GM21423 (cell line): Measurements from ENCODE around the gene TMEM178A.
"Not testable (repeated sequence)": the region's sequence is repeated elsewhere in the genome, so short reads cannot be mapped to it uniquely, and the experiment has no call there.

Source experiments
- ATAC-seq: cut with Tn5 transposase; IDR thresholded peaks from one replicate; pipeline ENCODE4 v1.9.1; 2021; ENCODE audit warnings: mild to moderate bottlenecking, moderate library complexity; ENCODE audit not compliant: unreplicated experiment

Gene TMEM178A

DNA sequence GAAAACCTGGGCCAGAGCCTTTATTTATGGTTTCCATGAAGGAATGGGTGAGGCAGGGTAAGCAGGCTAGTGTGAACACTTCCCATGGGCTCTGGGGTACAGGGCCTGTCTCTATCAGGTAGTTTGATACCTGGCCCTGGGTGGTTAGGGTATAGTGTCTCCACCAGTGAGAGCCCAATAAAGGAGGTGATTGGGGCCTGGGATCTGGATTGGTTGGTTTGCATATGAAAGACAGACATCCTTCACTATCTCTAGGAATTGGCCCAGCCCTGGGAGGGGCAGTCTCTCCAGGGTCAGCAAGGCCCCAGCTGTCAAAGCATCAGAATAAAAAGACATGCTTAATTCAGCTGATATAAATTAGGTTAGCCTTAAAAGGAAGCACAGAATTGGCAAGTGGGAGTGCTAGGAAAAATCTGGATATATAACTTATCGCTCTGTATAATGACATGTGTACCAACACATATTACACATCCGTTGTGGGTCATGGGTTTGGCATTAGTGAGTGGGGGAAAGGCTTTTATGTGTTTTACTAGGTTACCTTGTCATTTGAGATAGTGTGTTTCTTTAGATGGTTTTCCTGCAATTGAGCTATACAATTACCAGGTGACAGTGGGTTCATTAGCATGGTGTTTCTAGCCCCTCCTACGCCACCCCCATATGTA lies 18.5 kb upstream of the TMEM178A start:
- ATAC-seq, result no peak

- ATAC-seq, result no peak
Measured at GRCh38 chr2:39648580-39648979, 17.1 kb upstream of the TMEM178A start.

DNA sequence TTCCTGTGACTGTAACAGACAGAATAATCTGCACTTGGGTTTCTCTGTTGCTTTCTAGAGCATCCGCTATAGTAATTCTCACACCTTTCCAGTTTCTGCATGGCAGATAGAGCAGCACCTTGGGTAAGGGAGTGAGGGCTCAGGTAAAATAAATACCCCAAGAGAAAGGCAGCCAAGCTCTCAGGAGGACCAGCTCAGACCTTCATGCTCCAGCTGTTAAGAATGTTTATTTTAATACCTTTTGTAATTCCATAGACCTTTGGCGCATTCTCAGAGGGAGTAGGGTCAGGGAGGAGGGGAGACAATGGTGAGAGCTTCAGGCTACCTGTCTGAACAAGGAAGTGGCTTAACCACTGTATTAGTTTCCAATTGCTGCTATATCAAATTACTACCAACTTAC lies 16.2 kb upstream of the TMEM178A start:
- ATAC-seq, result no peak

DNA sequence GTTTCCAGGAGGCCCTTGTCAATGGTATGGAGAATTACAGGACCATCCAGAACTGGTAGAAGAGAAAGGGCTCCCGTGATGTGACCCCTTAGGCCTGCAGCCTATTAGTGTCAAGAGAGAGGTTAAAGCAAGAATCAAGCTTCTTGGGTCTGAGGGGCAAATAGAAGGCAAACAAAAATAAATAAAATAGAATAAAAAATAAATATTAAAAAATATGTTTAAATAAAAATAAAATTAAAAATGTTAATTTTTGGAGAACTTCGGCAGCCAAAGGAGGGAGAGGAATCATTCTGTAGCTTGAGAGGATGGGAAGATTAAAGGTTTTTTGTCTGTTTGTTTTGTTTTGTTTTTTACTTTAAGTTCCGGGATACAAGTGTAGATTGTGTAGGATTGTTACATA lies 15.2 kb upstream of the TMEM178A start:
- no peak for ATAC-seq

GRCh38 chr2:39656215-39656614 lies 9.5 kb upstream of the TMEM178A start:
- not testable (repeated sequence) for ATAC-seq

DNA sequence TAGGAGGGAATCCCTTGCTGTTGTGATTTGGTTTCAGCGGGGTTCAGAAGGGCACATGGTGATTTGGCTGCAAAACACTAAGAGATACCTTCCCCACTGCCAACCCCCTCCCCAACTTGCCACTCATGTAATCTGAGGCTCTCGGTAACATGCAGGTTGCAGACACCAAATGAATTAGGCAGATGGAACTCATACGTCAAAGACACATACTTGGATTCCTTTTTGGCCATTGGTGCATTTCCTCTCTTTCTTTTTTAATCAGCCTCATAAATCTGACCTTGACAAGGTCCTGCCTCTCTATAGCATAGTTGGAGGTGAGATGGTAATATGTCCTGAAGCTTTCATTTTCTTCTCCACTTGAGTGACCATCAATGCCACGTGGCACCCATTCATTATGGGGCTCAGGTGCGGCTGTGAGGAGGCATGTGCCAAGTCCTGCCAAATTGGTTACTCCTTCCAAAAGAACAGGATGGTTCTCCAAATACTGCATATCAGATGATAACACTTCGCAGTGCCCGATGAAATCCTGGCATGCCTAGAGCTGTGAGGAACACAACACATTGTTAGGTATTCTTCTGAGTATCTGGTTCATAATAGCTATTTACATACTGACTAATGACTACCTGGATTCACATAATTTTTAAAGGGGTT lies 8.3 kb upstream of the TMEM178A start:
- no peak for ATAC-seq

DNA sequence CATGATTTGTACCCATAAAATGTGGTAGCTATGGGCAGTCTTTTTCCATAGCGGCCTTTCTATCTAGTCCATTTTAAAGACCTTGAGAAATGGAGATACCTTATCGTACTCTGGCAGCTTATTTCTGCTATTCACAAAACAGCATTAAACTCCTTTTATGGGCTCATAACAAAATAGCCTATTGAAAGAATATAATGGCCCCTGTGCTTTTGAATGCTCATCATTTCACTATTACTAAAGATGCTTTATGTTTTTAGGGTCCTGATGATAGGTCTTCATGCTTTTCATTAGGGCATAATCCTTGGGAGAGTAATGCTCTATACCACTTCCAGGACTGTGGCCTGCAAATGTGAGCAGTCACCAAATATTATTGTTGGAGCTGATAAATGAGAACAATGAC lies 7.3 kb upstream of the TMEM178A start:
- ATAC-seq, result no peak

GRCh38 chr2:39659765-39660611 lies 5.7 kb upstream of the TMEM178A start:
- ATAC-seq, result no peak

GRCh38 chr2:39660612-39661236 lies 5.0 kb upstream of the TMEM178A start:
- ATAC-seq, result no peak

- ATAC-seq, result no peak
Measured at GRCh38 chr2:39661826-39662225, 3.9 kb upstream of the TMEM178A start.

- no peak for ATAC-seq
Measured at GRCh38 chr2:39663187-39663930, 2.4 kb upstream of the TMEM178A start.

- ATAC-seq, result no peak
Measured at GRCh38 chr2:39664232-39664887, 1.4 kb upstream of the TMEM178A start.

GRCh38 chr2:39664888-39665591 lies 677 bp upstream of the TMEM178A start:
- ATAC-seq, result no peak

DNA sequence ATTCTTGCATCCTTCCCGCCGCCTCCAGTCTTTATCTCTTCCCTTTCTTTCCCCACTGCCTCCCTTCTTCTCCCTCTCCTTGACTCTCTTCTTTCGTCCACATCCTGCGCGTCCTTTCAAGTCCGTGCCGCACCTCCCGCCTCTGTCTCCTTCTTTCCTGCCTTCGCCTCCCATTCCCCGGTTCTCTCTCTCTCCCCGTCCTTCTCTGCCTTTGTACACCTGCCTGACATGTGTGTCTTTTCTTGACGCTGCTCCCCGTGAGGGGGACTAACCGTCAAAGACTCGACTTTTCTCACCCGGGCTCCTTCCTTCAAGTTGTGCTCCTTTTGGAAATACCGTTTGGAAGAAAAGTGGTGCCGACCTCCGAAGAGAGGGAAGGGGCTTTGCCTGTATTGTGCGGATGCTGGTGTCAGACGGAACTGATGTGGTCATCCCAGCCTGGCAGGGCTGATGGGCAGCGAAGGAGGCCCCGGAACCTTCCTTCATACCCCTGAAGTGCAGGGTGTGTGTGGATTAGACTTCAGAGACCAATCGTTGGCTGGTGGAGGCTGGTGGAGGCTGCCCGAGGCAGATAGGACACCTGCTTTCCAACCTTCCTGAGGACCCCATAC lies 879 bp downstream of the TMEM178A start:
- no peak for ATAC-seq

GRCh38 chr2:39667104-39667885 lies 1.6 kb downstream of the TMEM178A start:
- ATAC-seq, result no peak

DNA sequence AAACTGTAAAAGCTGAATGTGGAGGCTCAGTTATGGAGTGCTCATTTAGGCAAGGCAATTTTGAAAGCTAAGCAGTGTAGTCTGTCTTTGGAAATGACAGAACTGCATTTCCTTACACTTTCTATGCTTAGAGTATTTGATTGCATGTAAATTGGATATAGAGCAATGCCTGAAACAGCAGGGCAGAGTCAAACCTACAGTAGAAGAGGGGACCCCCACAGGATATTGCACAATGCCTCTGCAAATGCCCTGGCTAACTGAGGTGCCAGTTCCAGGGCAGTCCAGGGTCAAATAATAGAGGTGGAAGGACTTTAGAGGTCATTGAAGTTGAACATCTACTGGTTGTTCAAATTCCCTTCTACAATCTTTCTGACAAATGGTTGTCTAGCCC lies 2.2 kb downstream of the TMEM178A start:
- ATAC-seq, result no peak

- ATAC-seq, result no peak
Measured at GRCh38 chr2:39668576-39669080, 2.9 kb downstream of the TMEM178A start.

DNA sequence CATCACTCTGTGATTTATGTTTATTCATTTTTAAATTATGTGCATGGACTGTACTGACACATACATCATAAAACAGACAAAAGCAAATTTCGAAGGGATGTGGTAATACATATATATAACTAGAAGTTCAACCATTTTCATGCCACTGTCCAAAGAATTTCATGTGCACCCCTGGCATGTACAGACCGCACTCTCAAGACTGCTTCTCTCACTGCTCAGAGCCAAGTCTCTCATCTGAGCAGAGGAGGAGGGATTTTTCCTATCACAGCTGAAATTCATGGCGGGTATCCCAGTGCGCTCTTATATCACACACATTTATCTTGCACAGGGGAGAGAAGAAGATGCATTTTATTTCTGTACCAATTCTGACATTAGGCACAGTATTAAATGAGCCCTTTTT lies 5.9 kb downstream of the TMEM178A start:
- ATAC-seq, result no peak
